ENCODE data around the gene SPN. TPM values are rescaled to one million over a fixed set of nuclear protein-coding genes. Genes with fewer than 3 reads are reported as not detected.
"Not testable (repeated sequence)": the region's sequence is repeated elsewhere in the genome, so short reads cannot be mapped to it uniquely, and the experiment has no call there.

The SPN gene
- total and polyA plus RNA-seq, 9 donors, result 0.42 to 5.1 (median 0.88) TPM

DNA sequence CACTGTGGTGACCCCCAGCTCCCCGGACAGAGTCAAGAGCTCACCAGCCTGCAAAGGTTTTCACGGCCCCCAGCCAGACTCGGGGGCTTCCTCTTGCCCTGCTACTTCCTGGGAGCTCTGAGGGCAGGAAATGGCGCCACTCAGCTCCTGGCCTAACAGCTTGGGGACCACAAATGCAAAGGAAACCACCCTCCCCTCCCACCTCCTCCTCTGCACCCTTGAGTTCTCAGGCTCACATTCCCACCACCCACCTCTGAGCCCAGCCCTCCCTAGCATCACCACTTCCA is 375 bp upstream of the SPN start:
- DNase-seq, result no peak
- Histone ChIP-seq H3K9me3 (no peaks in the 10 kb centered on the region), H3K4me3 (no peak overlapping the region), H3K27ac (no peak overlapping the region), H3K36me3 (no peaks in the 10 kb centered on the region), H3K27me3 (no peaks in the 10 kb centered on the region), H3K4me1 (ENCODE audit: insufficient read depth) (peaks cover 5% of the 10 kb centered on the region)
- TF ChIP-seq EP300 (IDR thresholded peaks at IDR 0.05), result no peak
- no peak for TF ChIP-seq POLR2A (IDR thresholded peaks at IDR 0.05)
- TF ChIP-seq, protein P1, sequence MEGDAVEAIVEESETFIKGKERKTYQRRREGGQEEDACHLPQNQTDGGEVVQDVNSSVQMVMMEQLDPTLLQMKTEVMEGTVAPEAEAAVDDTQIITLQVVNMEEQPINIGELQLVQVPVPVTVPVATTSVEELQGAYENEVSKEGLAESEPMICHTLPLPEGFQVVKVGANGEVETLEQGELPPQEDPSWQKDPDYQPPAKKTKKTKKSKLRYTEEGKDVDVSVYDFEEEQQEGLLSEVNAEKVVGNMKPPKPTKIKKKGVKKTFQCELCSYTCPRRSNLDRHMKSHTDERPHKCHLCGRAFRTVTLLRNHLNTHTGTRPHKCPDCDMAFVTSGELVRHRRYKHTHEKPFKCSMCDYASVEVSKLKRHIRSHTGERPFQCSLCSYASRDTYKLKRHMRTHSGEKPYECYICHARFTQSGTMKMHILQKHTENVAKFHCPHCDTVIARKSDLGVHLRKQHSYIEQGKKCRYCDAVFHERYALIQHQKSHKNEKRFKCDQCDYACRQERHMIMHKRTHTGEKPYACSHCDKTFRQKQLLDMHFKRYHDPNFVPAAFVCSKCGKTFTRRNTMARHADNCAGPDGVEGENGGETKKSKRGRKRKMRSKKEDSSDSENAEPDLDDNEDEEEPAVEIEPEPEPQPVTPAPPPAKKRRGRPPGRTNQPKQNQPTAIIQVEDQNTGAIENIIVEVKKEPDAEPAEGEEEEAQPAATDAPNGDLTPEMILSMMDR (IDR thresholded peaks at IDR 0.05), result no peak
- intact Hi-C loops (cut with DNase I), result loop anchor here in 1 of 4 donors (10.0 kb wide), 1 partner anchor 112 kb away; the partner anchor contains the start of gene ZG16
- 67 to 73% (median 71%) methylated on average over 4 of the region's 4 CpGs for WGBS, 3 donors

DNA sequence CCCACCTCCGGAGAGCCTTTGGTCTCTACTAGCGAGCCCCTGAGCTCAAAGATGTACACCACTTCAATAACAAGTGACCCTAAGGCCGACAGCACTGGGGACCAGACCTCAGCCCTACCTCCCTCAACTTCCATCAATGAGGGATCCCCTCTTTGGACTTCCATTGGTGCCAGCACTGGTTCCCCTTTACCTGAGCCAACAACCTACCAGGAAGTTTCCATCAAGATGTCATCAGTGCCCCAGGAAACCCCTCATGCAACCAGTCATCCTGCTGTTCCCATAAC is 702 bp downstream of the SPN start:
- no peaks in the 10 kb centered on the region for H3K27me3 ChIP-seq
- H3K9me3 ChIP-seq, result no peaks in the 10 kb centered on the region
- no peak for DNase-seq
- 78 to 97% (median 86%) methylated on average over 3 of the region's 3 CpGs for WGBS, 3 donors
- TF ChIP-seq, protein P1 (IDR thresholded peaks at IDR 0.05), result no peak
- no peak for TF ChIP-seq POLR2A (IDR thresholded peaks at IDR 0.05)
- TF ChIP-seq EP300 (IDR thresholded peaks at IDR 0.05), result no peak
- no peak overlapping the region for H3K27ac ChIP-seq
- H3K4me3 ChIP-seq, result no peak overlapping the region
- no peaks in the 10 kb centered on the region for H3K36me3 ChIP-seq
- intact Hi-C loops (cut with DNase I), result loop anchor here in 1 of 4 donors (10.0 kb wide), 1 partner anchor 111 kb away; the partner anchor contains the start of gene ZG16
- H3K4me1 ChIP-seq (ENCODE audit: insufficient read depth), result peaks cover 5% of the 10 kb centered on the region

DNA sequence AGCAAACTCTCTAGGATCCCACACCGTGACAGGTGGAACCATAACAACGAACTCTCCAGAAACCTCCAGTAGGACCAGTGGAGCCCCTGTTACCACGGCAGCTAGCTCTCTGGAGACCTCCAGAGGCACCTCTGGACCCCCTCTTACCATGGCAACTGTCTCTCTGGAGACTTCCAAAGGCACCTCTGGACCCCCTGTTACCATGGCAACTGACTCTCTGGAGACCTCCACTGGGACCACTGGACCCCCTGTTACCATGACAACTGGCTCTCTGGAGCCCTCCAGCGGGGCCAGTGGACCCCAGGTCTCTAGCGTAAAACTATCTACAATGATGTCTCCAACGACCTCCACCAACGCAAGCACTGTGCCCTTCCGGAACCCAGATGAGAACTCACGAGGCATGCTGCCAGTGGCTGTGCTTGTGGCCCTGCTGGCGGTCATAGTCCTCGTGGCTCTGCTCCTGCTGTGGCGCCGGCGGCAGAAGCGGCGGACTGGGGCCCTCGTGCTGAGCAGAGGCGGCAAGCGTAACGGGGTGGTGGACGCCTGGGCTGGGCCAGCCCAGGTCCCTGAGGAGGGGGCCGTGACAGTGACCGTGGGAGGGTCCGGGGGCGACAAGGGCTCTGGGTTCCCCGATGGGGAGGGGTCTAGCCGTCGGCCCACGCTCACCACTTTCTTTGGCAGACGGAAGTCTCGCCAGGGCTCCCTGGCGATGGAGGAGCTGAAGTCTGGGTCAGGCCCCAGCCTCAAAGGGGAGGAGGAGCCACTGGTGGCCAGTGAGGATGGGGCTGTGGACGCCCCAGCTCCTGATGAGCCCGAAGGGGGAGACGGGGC is 1.3 kb downstream of the SPN start:
- Histone ChIP-seq H3K27ac (no peak overlapping the region), H3K9me3 (no peaks in the 10 kb centered on the region), H3K36me3 (no peaks in the 10 kb centered on the region), H3K4me1 (ENCODE audit: insufficient read depth) (peaks cover 5% of the 10 kb centered on the region), H3K4me3 (no peak overlapping the region), H3K27me3 (no peaks in the 10 kb centered on the region)
- intact Hi-C loops (cut with DNase I), result loop anchor here in 1 of 4 donors (10.0 kb wide), 1 partner anchor 110 kb away; the partner anchor contains the start of gene ZG16
- no peak for TF ChIP-seq POLR2A (IDR thresholded peaks at IDR 0.05)
- TF ChIP-seq, protein P1 (IDR thresholded peaks at IDR 0.05), result no peak
- 80 to 87% (median 85%) methylated on average over 35 of the region's 35 CpGs for WGBS, 3 donors
- DNase-seq, result no peak

DNA sequence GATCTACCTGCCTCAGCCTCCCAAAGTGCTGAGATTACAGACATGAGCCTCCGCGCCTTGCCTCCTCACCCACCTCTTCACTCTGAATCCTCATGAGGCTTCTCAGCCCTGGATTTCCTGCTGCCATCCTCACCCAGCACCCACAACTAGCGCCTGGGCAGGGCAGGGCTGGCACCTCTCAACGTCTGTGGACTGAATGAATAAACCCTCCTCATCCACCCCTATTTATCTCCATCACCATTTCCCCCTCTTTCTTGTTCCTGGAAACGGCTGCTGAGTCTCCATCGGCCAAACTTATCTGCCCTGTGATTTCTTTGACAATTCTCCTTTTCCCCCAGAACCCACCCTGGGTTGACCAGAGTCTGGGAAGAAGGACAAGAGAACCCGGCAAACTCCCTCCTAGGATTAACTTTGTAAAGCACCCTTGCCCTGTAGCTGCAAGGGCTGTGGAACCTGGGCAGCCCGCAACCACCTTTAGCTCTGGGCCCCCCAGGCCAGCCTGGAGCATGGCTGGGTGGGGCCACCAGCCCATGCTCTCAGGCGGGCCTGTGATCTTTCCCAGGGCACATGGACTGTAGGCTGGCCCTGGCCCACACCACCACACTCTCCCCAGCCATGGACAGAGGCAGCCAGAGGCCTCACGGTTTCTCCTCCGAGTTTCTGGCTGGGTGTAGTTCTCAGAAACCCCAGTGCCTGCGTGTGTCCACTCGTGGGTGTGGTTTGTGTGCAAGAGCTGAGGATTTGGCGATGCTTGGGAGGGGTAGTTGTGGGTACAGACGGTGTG is 2.4 kb downstream of the SPN start:
- H3K27me3 ChIP-seq, result no peaks in the 10 kb centered on the region
- peaks cover 5% of the 10 kb centered on the region for H3K4me1 ChIP-seq (ENCODE audit: insufficient read depth)
- no peak overlapping the region for H3K27ac ChIP-seq
- DNase-seq, result no peak
- TF ChIP-seq POLR2A (IDR thresholded peaks at IDR 0.05), result no peak
- TF ChIP-seq, protein P1 (IDR thresholded peaks at IDR 0.05), result no peak
- TF ChIP-seq EP300 (IDR thresholded peaks at IDR 0.05), result no peak
- WGBS, 3 donors, result 71 to 78% (median 72%) methylated on average over 15 of the region's 15 CpGs
- H3K4me3 ChIP-seq, result no peak overlapping the region
- H3K9me3 ChIP-seq, result no peaks in the 10 kb centered on the region
- H3K36me3 ChIP-seq, result no peaks in the 10 kb centered on the region
- intact Hi-C loops (cut with DNase I), result loop anchor here in 1 of 4 donors (10.0 kb wide), 1 partner anchor 109 kb away; the partner anchor contains the start of gene ZG16

DNA sequence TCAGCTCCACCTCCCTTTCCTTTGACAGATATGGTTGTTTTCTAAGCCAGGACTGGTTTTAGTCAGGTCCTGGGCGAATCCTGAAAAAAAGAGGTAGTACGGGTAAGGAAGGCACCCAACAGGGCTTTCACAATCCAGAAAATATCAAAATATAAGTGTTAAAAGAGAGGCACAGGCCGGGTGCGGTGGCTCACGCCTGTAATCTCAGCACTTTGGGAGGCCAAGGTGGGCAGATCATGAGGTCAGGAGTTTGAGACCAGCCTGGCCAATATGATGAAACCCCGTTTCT is 4.2 kb downstream of the SPN start:
- WGBS, 3 donors, result 86 to 93% (median 90%) methylated on average over 6 of the region's 6 CpGs
- DNase-seq; H3K4me3 ChIP-seq; H3K27me3 ChIP-seq; H3K27ac ChIP-seq; H3K4me1 ChIP-seq (ENCODE audit: insufficient read depth); H3K36me3 ChIP-seq; H3K9me3 ChIP-seq: not testable (repeated sequence)
- intact Hi-C loops (cut with DNase I), result loop anchor here in 1 of 4 donors (10.0 kb wide), 1 partner anchor 108 kb away; the partner anchor contains the start of gene ZG16

Data from ovary (tissue), 9 donors.